Measurements from ENCODE around the gene PPP3CA. TPM values are rescaled to one million over a fixed set of nuclear protein-coding genes. Genes with fewer than 3 reads are reported as not detected.

The PPP3CA gene
- total and polyA plus RNA-seq, 2 of the 13 experiments (the other 11 are each of a cell fraction or from before 2014, with no cell fraction given) = 4.8 to 13.2 TPM

GRCh38 chr4:101127176-101127790 lies 220.0 kb downstream of the PPP3CA start:
- Histone ChIP-seq H4K20me1 (ENCODE audit: insufficient read depth, low read length) (no peaks in the 10 kb centered on the region), H3K36me3 (replicated peaks in 1 of 2; ENCODE audit: control insufficient read depth in 1 of 2, insufficient read depth in 2 of 2, low read length in 2 of 2) (no peaks in the 10 kb centered on the region), H3K4me3 (replicated peaks in 1 of 3; ENCODE audit: insufficient read depth in 1 of 3, low read depth in 2 of 3, low read length in 3 of 3) (no peak overlapping the region), H3K79me2 (ENCODE audit: insufficient read depth, low read length) (no peaks in the 10 kb centered on the region), H3K4me1 (ENCODE audit: insufficient read depth, low read length) (peaks cover 2% of the 10 kb centered on the region; the same call in 1 of the 2 replicates), H2AFZ (ENCODE audit: low read length) (no peak overlapping the region), H3K9me3 (ENCODE audit: low read length) (no peaks in the 10 kb centered on the region), H3K27me3 (ENCODE audit: control insufficient read depth in 1 of 2, insufficient read depth in 2 of 2, low read length in 2 of 2) (no peaks in the 10 kb centered on the region), H3K4me2 (ENCODE audit: low read depth, low read length) (no peak overlapping the region), H3K9ac (ENCODE audit: insufficient read depth, low read depth, low read length) (no peak overlapping the region), H3K27ac (ENCODE audit: extremely low read length, insufficient read depth, low read length) (no peak overlapping the region)
- TF ChIP-seq ZSCAN21 (CRISPR knock-in tag; IDR thresholded peaks at IDR 0.05; ENCODE audit: borderline replicate concordance) (no peak), IRF2 (CRISPR knock-in tag; IDR thresholded peaks at IDR 0.05) (no peak), ZFP90 (CRISPR knock-in tag; IDR thresholded peaks at IDR 0.05; ENCODE audit: borderline replicate concordance) (no peak), ZNF615 (CRISPR knock-in tag; IDR thresholded peaks at IDR 0.05; ENCODE audit: borderline replicate concordance) (no peak), ZNF382 (CRISPR knock-in tag; IDR thresholded peaks at IDR 0.05; ENCODE audit: borderline replicate concordance) (no peak), MED13 (CRISPR knock-in tag; IDR thresholded peaks at IDR 0.05) (no peak)
- intact Hi-C loops (cut with micrococcal nuclease; ENCODE audit: unreplicated experiment) (no loop called here), in situ Hi-C loops (cut with HindIII; ENCODE audit: extremely low pct_ligation_motif_present, low pct_unique_long_range_greater_than_20kb) (no loop called here)
- BruUV-seq (replicated peaks) = no TSS peak
- no peak for DNase-seq (ENCODE audit: low spot score)
- WGBS (ENCODE audit: low lambda C conversion rate) = 98% methylated on average over 3 of the region's 3 CpGs
- POLR2A ChIA-PET = no interaction called here
- ATAC-seq = no peak
- CTCF ChIA-PET (ENCODE audit: low intra/inter-chr PET ratio, low total read pairs) = no interaction called here
- FAIRE-seq = no peak

GRCh38 chr4:101126059-101126458 lies 221.3 kb downstream of the PPP3CA start:
- POLR2A ChIA-PET = no interaction called here
- H3K4me2 ChIP-seq (ENCODE audit: low read depth, low read length) = no peak overlapping the region
- in situ Hi-C loops (cut with HindIII; ENCODE audit: extremely low pct_ligation_motif_present, low pct_unique_long_range_greater_than_20kb) = no loop called here

More at GRCh38 chr4:101126059-101126458, 221.3 kb downstream of the PPP3CA start:
- Histone ChIP-seq H3K4me1 (ENCODE audit: insufficient read depth, low read length) (peaks cover 8% of the 10 kb centered on the region; the same call in 1 of the 2 replicates), H3K36me3 (replicated peaks in 1 of 2; ENCODE audit: control insufficient read depth in 1 of 2, insufficient read depth in 2 of 2, low read length in 2 of 2) (no peaks in the 10 kb centered on the region), H3K9me3 (ENCODE audit: low read length) (no peaks in the 10 kb centered on the region), H3K27ac (ENCODE audit: extremely low read length, insufficient read depth, low read length) (no peak overlapping the region), H3K27me3 (ENCODE audit: control insufficient read depth in 1 of 2, insufficient read depth in 2 of 2, low read length in 2 of 2) (no peaks in the 10 kb centered on the region), H3K9ac (ENCODE audit: insufficient read depth, low read depth, low read length) (no peak overlapping the region), H2AFZ (ENCODE audit: low read length) (no peak overlapping the region), H3K4me3 (replicated peaks in 1 of 3; ENCODE audit: insufficient read depth in 1 of 3, low read depth in 2 of 3, low read length in 3 of 3) (no peak overlapping the region), H3K79me2 (ENCODE audit: insufficient read depth, low read length) (no peaks in the 10 kb centered on the region), H4K20me1 (ENCODE audit: insufficient read depth, low read length) (no peaks in the 10 kb centered on the region)
- BruUV-seq (replicated peaks) = no TSS peak
- DNase-seq (ENCODE audit: low spot score) = no peak
- FAIRE-seq = peak; percentile 18
- 95% methylated on average over 1 of the region's 1 CpG for WGBS (ENCODE audit: low lambda C conversion rate)
- no peak for ATAC-seq
- TF ChIP-seq TP53 (CRISPR knock-in tag; conservative IDR thresholded peaks at IDR 0.05) = no peak
- TF ChIP-seq HBP1 (CRISPR knock-in tag; IDR thresholded peaks at IDR 0.05; ENCODE audit: low read depth) = no peak
- no peak for TF ChIP-seq PHF5A (CRISPR knock-in tag; IDR thresholded peaks at IDR 0.05; ENCODE audit: low read depth, unreplicated experiment)
- no peak for TF ChIP-seq ZBTB8A (CRISPR knock-in tag; IDR thresholded peaks at IDR 0.05; ENCODE audit: borderline replicate concordance, low read depth)
- no peak for TF ChIP-seq ZNF557 (CRISPR knock-in tag; IDR thresholded peaks at IDR 0.05)
- no peak for TF ChIP-seq CENPBD1 (CRISPR knock-in tag; IDR thresholded peaks at IDR 0.05; ENCODE audit: borderline replicate concordance, low read depth)
- no peak for TF ChIP-seq ZNF816 (CRISPR knock-in tag; IDR thresholded peaks at IDR 0.05; ENCODE audit: borderline replicate concordance)
- CTCF ChIA-PET (ENCODE audit: low intra/inter-chr PET ratio, low total read pairs) = no interaction called here
- intact Hi-C loops (cut with micrococcal nuclease; ENCODE audit: unreplicated experiment) = no loop called here
